H1 (cell line): ENCODE results near the gene KEL. TPM values are rescaled to one million over a fixed set of nuclear protein-coding genes. Genes with fewer than 3 reads are reported as not detected.

Source experiments
- CTCF ChIA-PET: fragments of 300-600 bp; sonication (Branson Sonifier 250); formaldehyde crosslinking; loops from one replicate; lab custom pipeline; 2021; ENCODE audit not compliant: partially characterized antibody; lab: Charles Lee
- POLR2A ChIA-PET: fragments of 300-600 bp; sonication (Branson Sonifier 250); formaldehyde crosslinking; loops from one replicate; lab custom pipeline; 2021; ENCODE audit warnings: inconsistent platforms; ENCODE audit not compliant: partially characterized antibody; lab: Charles Lee
- DNase-seq, 2 experiments: peaks; one replicate each; pipeline versions ENCODE4 v3.0.0 to v3.0.0-alpha.2; 2010 to 2022; ENCODE audit warnings: low spot score in 2 of 2, low read depth in 1 of 2, mixed read lengths in 1 of 2
- FAIRE-seq: peaks from 2 replicates; lab custom pipeline; 2011; peaks lifted over from hg19 to GRCh38; lab: Jason Lieb, UNC
- H2AFZ ChIP-seq: 2 replicates; pipeline ENCODE4 v1.8.1; 2012; ENCODE audit warnings: low read length, inconsistent platforms
- H2AK5ac ChIP-seq: 2 replicates; pipeline ENCODE4 v1.6.1; 2013; ENCODE audit warnings: low read depth, low read length
- H2BK120ac ChIP-seq: replicated peaks from 2 replicates; pipeline ENCODE3; 2013; ENCODE audit warnings: low read depth, low read length, inconsistent platforms
- H2BK12ac ChIP-seq: 2 replicates; pipeline ENCODE4 v1.6.1; 2013; ENCODE audit warnings: low read depth, low read length
- H2BK15ac ChIP-seq: 2 replicates; pipeline ENCODE4 v1.6.1; 2013; ENCODE audit warnings: low read length
- H2BK20ac ChIP-seq: 2 replicates; pipeline ENCODE4 v1.6.1; 2013; ENCODE audit warnings: low read length
- H2BK5ac ChIP-seq: 2 replicates; pipeline ENCODE4 v1.6.1; 2013; ENCODE audit warnings: low read depth, low read length
- H3K14ac ChIP-seq: 2 replicates; pipeline ENCODE4 v1.6.1; 2013; ENCODE audit warnings: inconsistent platforms; ENCODE audit not compliant: insufficient read length
- H3K18ac ChIP-seq: 2 replicates; pipeline ENCODE4 v1.6.1; 2013; ENCODE audit warnings: low read length; ENCODE audit errors: extremely low read depth
- H3K23ac ChIP-seq: 2 replicates; pipeline ENCODE4 v1.6.1; 2013; ENCODE audit warnings: inconsistent platforms; ENCODE audit not compliant: insufficient read length
- H3K23me2 ChIP-seq: 2 replicates; pipeline ENCODE4 v1.6.1; 2013; ENCODE audit warnings: low read depth, low read length
- H3K27ac ChIP-seq: 2 replicates; pipeline ENCODE4 v1.6.1; 2011; ENCODE audit warnings: low read depth, low read length, inconsistent platforms
- H3K27me3 ChIP-seq, 4 experiments: replicated peaks in 1 of 4; 1 replicate in 1 of 4; 2 replicates in 3 of 4; pipeline versions ENCODE4 v1.6.1 to v1.8.1; 2011 to 2013; ENCODE audit warnings: low read length in 3 of 4, mild to moderate bottlenecking in 3 of 4, inconsistent platforms in 2 of 4, mixed read lengths in 2 of 4, moderate library complexity in 1 of 4; ENCODE audit not compliant: control insufficient read depth in 3 of 4, insufficient read depth in 3 of 4; ENCODE audit errors: extremely low read depth in 1 of 4
- H3K36me3 ChIP-seq, 4 experiments: 2 replicates each; pipeline versions ENCODE4 v1.6.1 to v1.8.1; 2011 to 2013; ENCODE audit warnings: mild to moderate bottlenecking in 4 of 4, low read length in 3 of 4, moderate library complexity in 2 of 4, control low read depth in 1 of 4, inconsistent platforms in 1 of 4; ENCODE audit not compliant: insufficient read depth in 4 of 4, control insufficient read depth in 2 of 4
- H3K4ac ChIP-seq: replicated peaks from 2 replicates; pipeline ENCODE3; 2013; ENCODE audit warnings: low read length, low read depth, mixed read lengths, inconsistent platforms; ENCODE audit not compliant: insufficient read length
- H3K4me1 ChIP-seq, 4 experiments: replicated peaks in 1 of 4; 1 replicate in 1 of 4; 2 replicates in 3 of 4; pipeline versions ENCODE4 v1.6.1 to v1.8.1; 2011 to 2013; ENCODE audit warnings: low read length in 3 of 4, inconsistent platforms in 2 of 4, mixed read lengths in 1 of 4; ENCODE audit not compliant: insufficient read depth in 4 of 4, control insufficient read depth in 3 of 4
- H3K4me2 ChIP-seq, 2 experiments: 2 replicates each; pipeline versions ENCODE4 v1.6.1 to v1.8.1; 2011 to 2013; ENCODE audit warnings: low read depth in 2 of 2, low read length in 2 of 2, control low read depth in 1 of 2, inconsistent platforms in 1 of 2, mild to moderate bottlenecking in 1 of 2; ENCODE audit not compliant: insufficient read depth in 1 of 2
- H3K4me3 ChIP-seq, 4 experiments: fragments of 200-600, 300-600 bp in 1 of 4; sonication (generic), shearing (Covaris generic), sonication (Bioruptor Twin) in 1 of 4; 2 replicates each; pipeline versions ENCODE4 v1.5.1 to v1.8.1; 2011 to 2016; ENCODE audit warnings: low read length in 4 of 4, low read depth in 3 of 4, control low read depth in 2 of 4, inconsistent platforms in 2 of 4, mild to moderate bottlenecking in 2 of 4, mixed read lengths in 1 of 4, moderate library complexity in 1 of 4; ENCODE audit not compliant: insufficient read depth in 2 of 4; ENCODE audit errors: extremely low read depth in 1 of 4
- H3K56ac ChIP-seq: replicated peaks from 2 replicates; pipeline ENCODE3; 2013; ENCODE audit warnings: low read depth, mild to moderate bottlenecking, mixed read lengths, low read length, inconsistent platforms; ENCODE audit not compliant: insufficient read length
- H3K79me1 ChIP-seq: 2 replicates; pipeline ENCODE4 v1.6.1; 2013; ENCODE audit warnings: low read depth, low read length, control low read depth
- H3K79me2 ChIP-seq, 2 experiments: 2 replicates each; pipeline versions ENCODE4 v1.6.1 to v1.8.1; 2012 to 2013; ENCODE audit warnings: low read length in 2 of 2, mild to moderate bottlenecking in 2 of 2, inconsistent platforms in 1 of 2; ENCODE audit not compliant: insufficient read depth in 2 of 2, control insufficient read depth in 1 of 2
- H3K9ac ChIP-seq, 4 experiments: replicated peaks in 1 of 4; 1 replicate in 1 of 4; 2 replicates in 3 of 4; pipeline versions ENCODE4 v1.6.1 to v1.8.1; 2011 to 2013; ENCODE audit warnings: low read depth in 3 of 4, low read length in 3 of 4, control low read depth in 2 of 4, mild to moderate bottlenecking in 2 of 4, moderate library complexity in 2 of 4, inconsistent platforms in 1 of 4; ENCODE audit errors: extremely low read depth in 1 of 4
- H3K9me3 ChIP-seq, 2 experiments: 2 replicates each; pipeline versions ENCODE4 v1.6.1 to v1.8.1; 2012 to 2013; ENCODE audit warnings: mild to moderate bottlenecking in 2 of 2, moderate library complexity in 2 of 2, control low read depth in 1 of 2, inconsistent platforms in 1 of 2, low read depth in 1 of 2, low read length in 1 of 2, mixed read lengths in 1 of 2; ENCODE audit not compliant: insufficient read depth in 2 of 2
- H4K20me1 ChIP-seq, 2 experiments: replicated peaks in 1 of 2; 2 replicates each; pipeline versions ENCODE3 to v1.8.1; 2011 to 2013; ENCODE audit warnings: inconsistent platforms in 2 of 2, low read length in 2 of 2, mild to moderate bottlenecking in 1 of 2; ENCODE audit not compliant: insufficient read depth in 2 of 2, control insufficient read depth in 1 of 2
- H4K5ac ChIP-seq: 2 replicates; pipeline ENCODE4 v1.6.1; 2013; ENCODE audit warnings: low read length, low read depth, mixed read lengths, inconsistent platforms; ENCODE audit not compliant: insufficient read length
- H4K8ac ChIP-seq: 2 replicates; pipeline ENCODE4 v1.8.0; 2013; ENCODE audit warnings: mild to moderate bottlenecking, moderate library complexity, low read length, inconsistent platforms; ENCODE audit not compliant: insufficient read depth; ENCODE audit errors: extremely low read depth
- H4K91ac ChIP-seq: replicated peaks from 2 replicates; pipeline ENCODE3; 2013; ENCODE audit warnings: low read length, mixed read lengths, inconsistent platforms; ENCODE audit not compliant: insufficient read length
- BACH1 ChIP-seq: IDR thresholded peaks from 2 replicates; pipeline ENCODE4 v1.6.1; 2012; ENCODE audit warnings: low read length, improper control_type of control experiment
- E2F6 ChIP-seq: IDR thresholded peaks from 2 replicates; pipeline ENCODE4 v1.6.1; 2012; ENCODE audit warnings: inconsistent platforms
- KDM1A ChIP-seq: fragments of 200-600, 300-600 bp; sonication (generic); IDR thresholded peaks from 2 replicates; pipeline ENCODE4 v1.7.1; 2016; ENCODE audit warnings: mild to moderate bottlenecking, low read length, borderline replicate concordance
- NANOG ChIP-seq: IDR thresholded peaks from 2 replicates; pipeline ENCODE4 v1.6.1; 2011; ENCODE audit warnings: low read length, low read depth, mild to moderate bottlenecking, inconsistent platforms; ENCODE audit not compliant: insufficient read depth, poor library complexity, severe bottlenecking
- RAD21 ChIP-seq, 2 experiments: IDR thresholded peaks in 1 of 2; conservative IDR thresholded peaks in 1 of 2; 2 replicates each; pipeline ENCODE4 v1.6.1; 2011; ENCODE audit warnings: low read depth in 2 of 2, low read length in 2 of 2, improper control_type of control experiment in 1 of 2, inconsistent platforms in 1 of 2, mild to moderate bottlenecking in 1 of 2, moderate library complexity in 1 of 2
- SAP30 ChIP-seq: fragments of 300-600 bp; sonication (generic); IDR thresholded peaks from 2 replicates; pipeline ENCODE4 v1.7.1; 2012; ENCODE audit warnings: low read length, moderate library complexity, mild to moderate bottlenecking, inconsistent platforms; ENCODE audit not compliant: insufficient read depth, insufficient replicate concordance
- SRF ChIP-seq: IDR thresholded peaks from 2 replicates; pipeline ENCODE4 v1.6.1; 2011; ENCODE audit warnings: mild to moderate bottlenecking, low read depth, low read length, moderate library complexity
- YY1 ChIP-seq: IDR thresholded peaks from 2 replicates; pipeline ENCODE4 v1.6.1; 2011; ENCODE audit warnings: low read depth, mild to moderate bottlenecking, low read length
- WGBS, 2 experiments: shearing (Covaris generic) in 1 of 2; methylation state at CpG; one replicate each; pipeline versions ENCODE4 v1.1.6 to v1.1.7; 2013 to 2015; ENCODE audit warnings: low lambda C conversion rate in 2 of 2, mixed read lengths in 2 of 2, inconsistent platforms in 1 of 2, low coverage in 1 of 2, missing lambda C conversion rate in 1 of 2; ENCODE audit not compliant: insufficient replicate concordance in 2 of 2, insufficient coverage in 1 of 2, insufficient read length in 1 of 2; ENCODE audit errors: extremely low coverage in 1 of 2, missing lambda C conversion rate in 1 of 2; 5-methylcytosine and 5-hydroxymethylcytosine counted together
- polyA plus RNA-seq, 7 experiments: library from polyadenylated mRNA; depleted of rRNA in 3 of 7; stranded (reverse) in 5 of 7; unstranded in 2 of 7; fragments of >200 nt in 5 of 7; fragments of 200-250 nt in 2 of 7; gene quantifications; 1 replicate in 5 of 7; 2 replicates in 1 of 7; 4 replicates in 1 of 7; pipeline versions ENCODE4 v1.2.1 to v1.2.3, GENCODE V29; 2011 to 2013; ENCODE audit warnings: missing spikeins in 2 of 7, mixed read lengths in 2 of 7
- total RNA-seq: library from RNA; stranded (reverse); fragmentation: NEBNext Ultra II Directional; extraction: Animal tissue kit (Norgen Biotek cat#: 25700); gene quantifications from 2 replicates; pipeline ENCODE4 v1.2.1, GENCODE V29; 2021
- TF ChIP-seq, protein P1 (sequence below), 3 experiments: IDR thresholded peaks; 1 replicate in 2 of 3; 2 replicates in 1 of 3; pipeline versions ENCODE4 v1.5.1 to v1.6.1; 2011; ENCODE audit warnings: low read length in 3 of 3, mild to moderate bottlenecking in 3 of 3, inconsistent platforms in 2 of 3, low read depth in 1 of 3, moderate library complexity in 1 of 3; ENCODE audit not compliant: insufficient read depth in 1 of 3; ENCODE audit errors: control extremely low read depth in 1 of 3

The KEL gene
- total and polyA plus RNA-seq, 2 of the 8 experiments (the other 6 are each of a cell fraction or from before 2014, with no cell fraction given), result 1.8 to 1.9 TPM

- no peak for DNase-seq
- no peak for TF ChIP-seq SAP30
- no peak for TF ChIP-seq E2F6
- peak; percentile 59 to 61 for TF ChIP-seq RAD21 (IDR thresholded peaks at IDR 0.05 in 1 of 2, conservative IDR thresholded peaks at IDR 0.05 in 1 of 2; ENCODE audit: low read depth in 2 of 2, low read length in 2 of 2)
- no peak for TF ChIP-seq SRF
- TF ChIP-seq KDM1A, result no peak
- TF ChIP-seq, protein P1, sequence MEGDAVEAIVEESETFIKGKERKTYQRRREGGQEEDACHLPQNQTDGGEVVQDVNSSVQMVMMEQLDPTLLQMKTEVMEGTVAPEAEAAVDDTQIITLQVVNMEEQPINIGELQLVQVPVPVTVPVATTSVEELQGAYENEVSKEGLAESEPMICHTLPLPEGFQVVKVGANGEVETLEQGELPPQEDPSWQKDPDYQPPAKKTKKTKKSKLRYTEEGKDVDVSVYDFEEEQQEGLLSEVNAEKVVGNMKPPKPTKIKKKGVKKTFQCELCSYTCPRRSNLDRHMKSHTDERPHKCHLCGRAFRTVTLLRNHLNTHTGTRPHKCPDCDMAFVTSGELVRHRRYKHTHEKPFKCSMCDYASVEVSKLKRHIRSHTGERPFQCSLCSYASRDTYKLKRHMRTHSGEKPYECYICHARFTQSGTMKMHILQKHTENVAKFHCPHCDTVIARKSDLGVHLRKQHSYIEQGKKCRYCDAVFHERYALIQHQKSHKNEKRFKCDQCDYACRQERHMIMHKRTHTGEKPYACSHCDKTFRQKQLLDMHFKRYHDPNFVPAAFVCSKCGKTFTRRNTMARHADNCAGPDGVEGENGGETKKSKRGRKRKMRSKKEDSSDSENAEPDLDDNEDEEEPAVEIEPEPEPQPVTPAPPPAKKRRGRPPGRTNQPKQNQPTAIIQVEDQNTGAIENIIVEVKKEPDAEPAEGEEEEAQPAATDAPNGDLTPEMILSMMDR (IDR thresholded peaks at IDR 0.05; ENCODE audit: control extremely low read depth in 1 of 3, insufficient read depth in 1 of 3, low read depth in 1 of 3, low read length in 3 of 3), result peak in 2 of 3 experiments; percentile 58 to 61; a peak in 3 of 4 replicates
- peak; percentile 93 for TF ChIP-seq YY1
- no peak for TF ChIP-seq NANOG
- TF ChIP-seq BACH1, result no peak
- H3K36me3 ChIP-seq, result no peaks in the 10 kb centered on the region
- H2AFZ ChIP-seq, result peak overlapping the region; percentile 98
- no peak overlapping the region for H2AK5ac ChIP-seq
- H3K9me3 ChIP-seq, result no peaks in the 10 kb centered on the region; a peak in 1 of 4 replicates
- H3K27me3 ChIP-seq, result no peaks in the 10 kb centered on the region
- no peak overlapping the region for H2BK5ac ChIP-seq
- no peak overlapping the region for H4K8ac ChIP-seq
- FAIRE-seq, result peak; percentile 91
- no peak overlapping the region for H3K4me3 ChIP-seq
- no peak overlapping the region for H2BK12ac ChIP-seq
- no peak overlapping the region for H2BK120ac ChIP-seq
- no peak overlapping the region for H3K23ac ChIP-seq
- POLR2A ChIA-PET, result no interaction called here
- WGBS, 2 experiments, result 71% methylated on average over 6 of the region's 6 CpGs; no CpG with 5 or more reads in 1 of the 2 experiments
- no peaks in the 10 kb centered on the region for H4K20me1 ChIP-seq
- no peak overlapping the region for H3K56ac ChIP-seq
- H3K18ac ChIP-seq, result no peak overlapping the region
- no peaks in the 10 kb centered on the region for H3K23me2 ChIP-seq
- no peak overlapping the region for H3K4me2 ChIP-seq
- H3K4ac ChIP-seq, result no peak overlapping the region
- H2BK20ac ChIP-seq, result no peak overlapping the region
- no peak overlapping the region for H2BK15ac ChIP-seq
- no peak overlapping the region for H3K9ac ChIP-seq
- CTCF ChIA-PET, result interaction anchor here (0.7 to 19.0 kb wide), 64 partner anchors 9 to 684 kb away, joined by 3 to 480 read pairs (median 5); partner anchors contain the start of genes EPHB6, OR9A2, TAS2R40 and TRPV5
- no peak overlapping the region for H4K5ac ChIP-seq
- H4K91ac ChIP-seq, result no peak overlapping the region
- no peak overlapping the region for H3K27ac ChIP-seq
- no peak overlapping the region for H3K14ac ChIP-seq
- H3K4me1 ChIP-seq, result no peaks in the 10 kb centered on the region
- H3K79me2 ChIP-seq, result no peaks in the 10 kb centered on the region
- no peaks in the 10 kb centered on the region for H3K79me1 ChIP-seq
Measured at GRCh38 chr7:143003393-143004051, 41.4 kb upstream of the KEL start.
